GM10266 (cell line): ENCODE results near the gene UMODL1.
"Not testable (repeated sequence)": the region's sequence is repeated elsewhere in the genome, so short reads cannot be mapped to it uniquely, and the experiment has no call there.

ENCODE experiments used
- DNase-seq: peaks from one replicate; pipeline ENCODE4 v3.0.0; 2012; ENCODE audit errors: extremely low spot score
- CTCF ChIP-seq: IDR thresholded peaks from 2 replicates; pipeline ENCODE4 v1.5.1; 2012; ENCODE audit warnings: mild to moderate bottlenecking, low read depth; ENCODE audit not compliant: control insufficient read depth, insufficient read depth; ENCODE audit errors: missing control alignments

UMODL1 gene

GRCh38 chr21:42075686-42076471, 4.8 kb downstream of the UMODL1 start:
- DNase-seq = no peak
- TF ChIP-seq CTCF = no peak

GRCh38 chr21:42077685-42078238, 6.6 kb downstream of the UMODL1 start:
- peak; percentile 76 for DNase-seq

- DNase-seq = not testable (repeated sequence)
These were observed 7.3 kb downstream of the UMODL1 start for GRCh38 chr21:42078247-42079007.

- no peak for DNase-seq
- no peak for TF ChIP-seq CTCF
These were observed 8.2 kb downstream of the UMODL1 start for GRCh38 chr21:42079008-42079938.

GRCh38 chr21:42079939-42080787, 9.0 kb downstream of the UMODL1 start:
- DNase-seq = no peak

GRCh38 chr21:42080788-42081083, 9.6 kb downstream of the UMODL1 start:
- no peak for DNase-seq
- TF ChIP-seq CTCF = no peak

More at GRCh38 chr21:42079939-42080787, 9.0 kb downstream of the UMODL1 start:
- TF ChIP-seq CTCF = no peak

- no peak for TF ChIP-seq CTCF
- DNase-seq = no peak
These were observed 10.0 kb downstream of the UMODL1 start for GRCh38 chr21:42081138-42081537.
